Measurements from ENCODE around the gene CSF1.

GRCh38 chr1:109929170-109929569, 18.5 kb downstream of the CSF1 start:
- TF ChIP-seq, protein P1, sequence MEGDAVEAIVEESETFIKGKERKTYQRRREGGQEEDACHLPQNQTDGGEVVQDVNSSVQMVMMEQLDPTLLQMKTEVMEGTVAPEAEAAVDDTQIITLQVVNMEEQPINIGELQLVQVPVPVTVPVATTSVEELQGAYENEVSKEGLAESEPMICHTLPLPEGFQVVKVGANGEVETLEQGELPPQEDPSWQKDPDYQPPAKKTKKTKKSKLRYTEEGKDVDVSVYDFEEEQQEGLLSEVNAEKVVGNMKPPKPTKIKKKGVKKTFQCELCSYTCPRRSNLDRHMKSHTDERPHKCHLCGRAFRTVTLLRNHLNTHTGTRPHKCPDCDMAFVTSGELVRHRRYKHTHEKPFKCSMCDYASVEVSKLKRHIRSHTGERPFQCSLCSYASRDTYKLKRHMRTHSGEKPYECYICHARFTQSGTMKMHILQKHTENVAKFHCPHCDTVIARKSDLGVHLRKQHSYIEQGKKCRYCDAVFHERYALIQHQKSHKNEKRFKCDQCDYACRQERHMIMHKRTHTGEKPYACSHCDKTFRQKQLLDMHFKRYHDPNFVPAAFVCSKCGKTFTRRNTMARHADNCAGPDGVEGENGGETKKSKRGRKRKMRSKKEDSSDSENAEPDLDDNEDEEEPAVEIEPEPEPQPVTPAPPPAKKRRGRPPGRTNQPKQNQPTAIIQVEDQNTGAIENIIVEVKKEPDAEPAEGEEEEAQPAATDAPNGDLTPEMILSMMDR (conservative IDR thresholded peaks at IDR 0.05 in 1 of 2, IDR thresholded peaks at IDR 0.05 in 1 of 2; ENCODE audit: low read depth in 1 of 2, low read length in 2 of 2): no peak
- TF ChIP-seq EZH2 (IDR thresholded peaks at IDR 0.05; ENCODE audit: low read length, missing control alignments): no peak
